Activated naive CD4-positive, alpha-beta T cell treated with anti-CD3 and anti-CD28 coated beads, Interleukin-2, amount 50 U/mL, for 72 hours (primary cell): Measurements from ENCODE around the gene DNPH1. TPM values are rescaled to one million over a fixed set of nuclear protein-coding genes. Genes with fewer than 3 reads are reported as not detected.

Experiments used
- ATAC-seq, 2 donors: fragments of 150-1000 bp; cut with Tn5 transposase; 2 replicates each; pipeline ENCODE4 v1.10.0; 2021; ENCODE audit warnings: mild to moderate bottlenecking in 2 of 2, moderate library complexity in 2 of 2
- DNase-seq, 2 donors: peaks; one replicate each; pipeline ENCODE4 v3.0.0; 2021 to 2022; ENCODE audit warnings: low spot score in 2 of 2
- H3K27ac Mint-ChIP-seq, 2 donors: one replicate each; pipeline ENCODE4 v1.8.0; 2022; ENCODE audit warnings: mild to moderate bottlenecking in 2 of 2, mixed read lengths in 2 of 2
- H3K36me3 Mint-ChIP-seq, 2 donors: one replicate each; pipeline ENCODE4 v1.8.0; 2022; ENCODE audit warnings: mixed read lengths in 2 of 2
- H3K9me3 Mint-ChIP-seq, 2 donors: one replicate each; pipeline ENCODE4 v1.8.0; 2022; ENCODE audit warnings: mixed read lengths in 2 of 2
- total RNA-seq, 2 donors: library from RNA; stranded (reverse); gene quantifications; one replicate each; pipeline ENCODE4 v1.2.3, GENCODE V29; 2022

The DNPH1 gene
- total RNA-seq: 10 to 100 TPM; 39.3 to 73.5 TPM

GRCh38 chr6:43228951-43229802 is at the start of gene DNPH1:
DNPH1 (minus strand) TSS chr6:43229481; CDS start chr6:43229456, 25 bp downstream.
- Mint-ChIP-seq H3K9me3 (no peaks in the 10 kb centered on the region), H3K36me3 (peaks cover 8 to 30% of the 10 kb centered on the region in 2 donors), H3K27ac (peak within 1 kb of the TSS; percentile 96)
- DNase-seq (peak; percentile 88 to 93), ATAC-seq (peak; percentile 86)

- ATAC-seq (no peak), DNase-seq (no peak)
- Mint-ChIP-seq H3K9me3 (no peaks in the 10 kb centered on the region), H3K36me3 (no peaks in the 10 kb centered on the region), H3K27ac (no peak overlapping the region)
These were observed 49.3 kb upstream of the DNPH1 start for GRCh38 chr6:43278524-43279078.

- no peak for DNase-seq
- Mint-ChIP-seq H3K27ac (no peak overlapping the region), H3K9me3 (no peaks in the 10 kb centered on the region), H3K36me3 (no peaks in the 10 kb centered on the region)
- no peak for ATAC-seq
These were observed 48.6 kb upstream of the DNPH1 start for GRCh38 chr6:43277643-43278523.

- ATAC-seq (no peak), DNase-seq (no peak)
- Mint-ChIP-seq H3K27ac (peak overlapping the region in 1 of 2 donors; percentile 14), H3K9me3 (no peaks in the 10 kb centered on the region), H3K36me3 (no peaks in the 10 kb centered on the region)
These were observed 48.0 kb upstream of the DNPH1 start for GRCh38 chr6:43277306-43277642.

GRCh38 chr6:43276577-43277305 is 47.5 kb upstream of the DNPH1 start:
- no peak for DNase-seq
- no peaks in the 10 kb centered on the region for H3K36me3 Mint-ChIP-seq
- peak overlapping the region in 1 of 2 donors; percentile 14 for H3K27ac Mint-ChIP-seq
- no peak for ATAC-seq
- no peaks in the 10 kb centered on the region for H3K9me3 Mint-ChIP-seq

- Mint-ChIP-seq H3K27ac (peak overlapping the region in 1 of 2 donors; percentile 14), H3K9me3 (no peaks in the 10 kb centered on the region), H3K36me3 (no peaks in the 10 kb centered on the region)
- peak; percentile 39 to 76 for ATAC-seq
- DNase-seq: no peak
These were observed 46.7 kb upstream of the DNPH1 start for GRCh38 chr6:43275801-43276576.

- DNase-seq (no peak), ATAC-seq (peak; percentile 28 to 45)
- Mint-ChIP-seq H3K36me3 (no peaks in the 10 kb centered on the region), H3K27ac (no peak overlapping the region), H3K9me3 (no peaks in the 10 kb centered on the region)
These were observed 45.8 kb upstream of the DNPH1 start for GRCh38 chr6:43274916-43275597.

- H3K9me3 Mint-ChIP-seq: no peaks in the 10 kb centered on the region
These were observed 45.0 kb upstream of the DNPH1 start for GRCh38 chr6:43274127-43274915.

GRCh38 chr6:43273707-43274106 is 44.4 kb upstream of the DNPH1 start:
- DNase-seq (no peak), ATAC-seq (no peak)
- Mint-ChIP-seq H3K36me3 (no peaks in the 10 kb centered on the region), H3K9me3 (no peaks in the 10 kb centered on the region), H3K27ac (no peak overlapping the region)

More at GRCh38 chr6:43274127-43274915, 45.0 kb upstream of the DNPH1 start:
- no peak for ATAC-seq
- DNase-seq: no peak
- no peaks in the 10 kb centered on the region for H3K36me3 Mint-ChIP-seq
- no peak overlapping the region for H3K27ac Mint-ChIP-seq

GRCh38 chr6:43271944-43272343 is 42.7 kb upstream of the DNPH1 start:
- Mint-ChIP-seq H3K36me3 (no peaks in the 10 kb centered on the region), H3K9me3 (no peaks in the 10 kb centered on the region), H3K27ac (no peak overlapping the region)
- no peak for DNase-seq
- ATAC-seq: no peak

- Mint-ChIP-seq H3K27ac (no peak overlapping the region), H3K36me3 (no peaks in the 10 kb centered on the region), H3K9me3 (no peaks in the 10 kb centered on the region)
- ATAC-seq (no peak), DNase-seq (no peak)
These were observed 42.0 kb upstream of the DNPH1 start for GRCh38 chr6:43271103-43271815.

GRCh38 chr6:43269273-43270007 is 40.2 kb upstream of the DNPH1 start:
- no peaks in the 10 kb centered on the region for H3K9me3 Mint-ChIP-seq
- peak; percentile 65 to 70 for ATAC-seq
- peak in 1 of 2 donors; percentile 44 for DNase-seq
- no peak overlapping the region for H3K27ac Mint-ChIP-seq
- no peaks in the 10 kb centered on the region for H3K36me3 Mint-ChIP-seq

GRCh38 chr6:43268782-43269272 is 39.5 kb upstream of the DNPH1 start:
- no peak for DNase-seq
- no peak for ATAC-seq
- no peak overlapping the region for H3K27ac Mint-ChIP-seq
- no peaks in the 10 kb centered on the region for H3K9me3 Mint-ChIP-seq
- H3K36me3 Mint-ChIP-seq: no peaks in the 10 kb centered on the region

GRCh38 chr6:43268355-43268700 is 39.0 kb upstream of the DNPH1 start:
- Mint-ChIP-seq H3K27ac (no peak overlapping the region), H3K36me3 (no peaks in the 10 kb centered on the region), H3K9me3 (no peaks in the 10 kb centered on the region)
- DNase-seq (no peak), ATAC-seq (no peak)
